Endothelial cell of umbilical vein (primary cell): ENCODE data around the gene LGR6.

Experiments used
- CTCF ChIP-seq, 2 donors: IDR thresholded peaks; 1 replicate in 1 of 2; 2 replicates in 1 of 2; pipeline ENCODE4 v1.5.1; 2011; ENCODE audit warnings: low read length in 2 of 2, mild to moderate bottlenecking in 2 of 2, moderate library complexity in 2 of 2, control low read depth in 1 of 2, inconsistent platforms in 1 of 2, low read depth in 1 of 2; ENCODE audit not compliant: insufficient read depth in 1 of 2; ENCODE audit errors: extremely low read depth in 1 of 2
- EZH2 ChIP-seq: IDR thresholded peaks from 2 replicates; pipeline ENCODE4 v1.6.1; 2012; ENCODE audit warnings: borderline replicate concordance, low read depth, mild to moderate bottlenecking, moderate library complexity, low read length, inconsistent platforms; ENCODE audit not compliant: severe bottlenecking
- MAX ChIP-seq: IDR thresholded peaks from 2 replicates; pipeline ENCODE4 v1.6.1; 2011; ENCODE audit not compliant: insufficient read depth, insufficient read length
- POLR2A ChIP-seq: IDR thresholded peaks from 2 replicates; pipeline ENCODE4 v1.6.1; 2012; ENCODE audit warnings: low read depth, mild to moderate bottlenecking, control low read depth, low read length

GRCh38 chr1:202264300-202264699, 70.7 kb downstream of the LGR6 start:
- TF ChIP-seq POLR2A (no peak), CTCF (IDR thresholded peaks at IDR 0.05; ENCODE audit: extremely low read depth in 1 of 2, insufficient read depth in 1 of 2, low read depth in 1 of 2, low read length in 2 of 2) (no peak), MAX (no peak), EZH2 (no peak)
